IMR-90 (cell line): Measurements from ENCODE around the gene CARF. TPM values are rescaled to one million over a fixed set of nuclear protein-coding genes. Genes with fewer than 3 reads are reported as not detected.

ENCODE experiments used
- ATAC-seq: fragments of 200-7000 bp; cut with Tn5 transposase; 2 replicates; pipeline ENCODE4 v1.9.1; 2020; ENCODE audit warnings: low read depth, mild to moderate bottlenecking, moderate library complexity
- BruUV-seq: library from RNA; stranded (reverse); fragments of 400-500 nt; replicated peaks from 2 replicates; lab custom pipeline; 2021; lab: Mats Ljungman, UMichigan
- CTCF ChIA-PET: fragments of 300-600 bp; formaldehyde crosslinking; extraction: SDS; loops from one replicate; lab custom pipeline; 2021; ENCODE audit warnings: antibody characterized with exemption; lab: Yijun Ruan, JAX
- POLR2A ChIA-PET: fragments of 300-600 bp; sonication (Branson Sonifier 250); formaldehyde crosslinking; loops from one replicate; lab custom pipeline; 2022; ENCODE audit warnings: antibody characterized with exemption; ENCODE audit not compliant: unreplicated experiment; lab: Charles Lee
- DNase-seq: peaks from one replicate; pipeline ENCODE4 v3.0.0; 2013
- H2AFZ ChIP-seq: replicated peaks from 2 replicates; pipeline ENCODE3; 2013; ENCODE audit warnings: low read length, mild to moderate bottlenecking; ENCODE audit not compliant: poor library complexity
- H2AK5ac ChIP-seq: 2 replicates; pipeline ENCODE4 v1.6.1; 2013; ENCODE audit warnings: low read depth, low read length, inconsistent platforms
- H2AK9ac ChIP-seq: replicated peaks from 2 replicates; pipeline ENCODE3; 2013; ENCODE audit warnings: mild to moderate bottlenecking, low read depth, low read length, moderate library complexity; ENCODE audit not compliant: poor library complexity
- H2BK120ac ChIP-seq: 2 replicates; pipeline ENCODE4 v1.6.1; 2013; ENCODE audit warnings: low read depth, low read length, inconsistent platforms
- H2BK15ac ChIP-seq: 3 replicates; pipeline ENCODE4 v1.6.1; 2013; ENCODE audit warnings: low read depth, low read length, inconsistent platforms
- H2BK20ac ChIP-seq: 2 replicates; pipeline ENCODE4 v1.6.1; 2013; ENCODE audit warnings: low read depth, mild to moderate bottlenecking, inconsistent platforms, low read length, moderate library complexity
- H2BK5ac ChIP-seq: 2 replicates; pipeline ENCODE4 v1.6.1; 2013; ENCODE audit warnings: mild to moderate bottlenecking, low read depth, low read length, inconsistent platforms; ENCODE audit not compliant: poor library complexity, severe bottlenecking
- H3K14ac ChIP-seq: replicated peaks from 2 replicates; pipeline ENCODE4 v1.6.1; 2013; ENCODE audit warnings: low read depth, low read length, inconsistent platforms
- H3K18ac ChIP-seq: 2 replicates; pipeline ENCODE4 v1.6.1; 2013; ENCODE audit warnings: low read depth, low read length, control low read depth
- H3K23ac ChIP-seq: 2 replicates; pipeline ENCODE4 v1.6.1; 2013; ENCODE audit warnings: low read depth, low read length, inconsistent platforms
- H3K27ac ChIP-seq: 2 replicates; pipeline ENCODE4 v1.5.1; 2013; ENCODE audit warnings: mild to moderate bottlenecking, control low read depth, low read length; ENCODE audit not compliant: insufficient read depth
- H3K27me3 ChIP-seq: 2 replicates; pipeline ENCODE4 v1.6.1; 2013; ENCODE audit warnings: low read length; ENCODE audit not compliant: control insufficient read depth, insufficient read depth
- H3K36me3 ChIP-seq: 2 replicates; pipeline ENCODE4 v1.6.1; 2013; ENCODE audit warnings: low read length, mixed read lengths; ENCODE audit not compliant: control insufficient read depth, insufficient read depth
- H3K4ac ChIP-seq: 2 replicates; pipeline ENCODE4 v1.6.1; 2013; ENCODE audit warnings: low read depth, low read length, inconsistent platforms
- H3K4me1 ChIP-seq: 2 replicates; pipeline ENCODE4 v1.6.1; 2013; ENCODE audit warnings: low read length, mixed read lengths; ENCODE audit not compliant: control insufficient read depth, insufficient read depth
- H3K4me2 ChIP-seq: 2 replicates; pipeline ENCODE4 v1.6.1; 2013; ENCODE audit warnings: low read depth, mild to moderate bottlenecking, control low read depth, low read length, moderate library complexity
- H3K4me3 ChIP-seq: 2 replicates; pipeline ENCODE4 v1.5.1; 2013; ENCODE audit warnings: low read depth, mild to moderate bottlenecking, control low read depth, low read length, moderate library complexity; ENCODE audit not compliant: insufficient read depth
- H3K56ac ChIP-seq: 2 replicates; pipeline ENCODE4 v1.6.1; 2013; ENCODE audit warnings: low read length, inconsistent platforms; ENCODE audit not compliant: insufficient read depth; ENCODE audit errors: extremely low read depth
- H3K79me1 ChIP-seq, 2 experiments: 2 replicates each; pipeline ENCODE4 v1.6.1; 2013; ENCODE audit warnings: low read length in 2 of 2, inconsistent platforms in 1 of 2, low read depth in 1 of 2
- H3K9ac ChIP-seq: 2 replicates; pipeline ENCODE4 v1.6.1; 2013; ENCODE audit warnings: low read depth, low read length, control low read depth
- H3K9me1 ChIP-seq: 2 replicates; pipeline ENCODE4 v1.6.1; 2013; ENCODE audit warnings: low read length, inconsistent platforms; ENCODE audit not compliant: insufficient read depth
- H3K9me3 ChIP-seq: 2 replicates; pipeline ENCODE4 v1.6.1; 2013; ENCODE audit warnings: low read length; ENCODE audit not compliant: control insufficient read depth, insufficient read depth
- H4K20me1 ChIP-seq: 2 replicates; pipeline ENCODE4 v1.6.1; 2013; ENCODE audit warnings: low read length, inconsistent platforms; ENCODE audit not compliant: insufficient read depth
- H4K5ac ChIP-seq: 2 replicates; pipeline ENCODE4 v1.6.1; 2013; ENCODE audit warnings: mild to moderate bottlenecking, low read depth, low read length, control low read depth
- H4K8ac ChIP-seq, 2 experiments: 2 replicates each; pipeline ENCODE4 v1.6.1; 2013; ENCODE audit warnings: low read depth in 2 of 2, low read length in 2 of 2, control low read depth in 1 of 2, inconsistent platforms in 1 of 2
- H4K91ac ChIP-seq: 2 replicates; pipeline ENCODE4 v1.6.1; 2013; ENCODE audit warnings: low read depth, low read length, inconsistent platforms; ENCODE audit not compliant: insufficient read depth
- BHLHE40 ChIP-seq: fragments of 150-350 bp; IDR thresholded peaks from 2 replicates; pipeline ENCODE4 v1.6.1; 2016; ENCODE audit warnings: mild to moderate bottlenecking, low read depth, low read length
- MAFK ChIP-seq: IDR thresholded peaks from 2 replicates; pipeline ENCODE4 v1.6.1; 2012; ENCODE audit warnings: low read depth, low read length, improper control_type of control experiment
- MXI1 ChIP-seq: IDR thresholded peaks from 2 replicates; pipeline ENCODE4 v1.6.1; 2012; ENCODE audit warnings: low read depth, mild to moderate bottlenecking, low read length, moderate library complexity, borderline replicate concordance
- RFX5 ChIP-seq: IDR thresholded peaks from 2 replicates; pipeline ENCODE4 v1.8.0; 2012; ENCODE audit warnings: low read depth, mild to moderate bottlenecking, low read length, moderate library complexity
- WGBS, 2 experiments: methylation state at CpG; one replicate each; pipeline versions ENCODE4 v1.1.5 to v1.1.7; 2013; ENCODE audit warnings: missing lambda C conversion rate in 2 of 2; ENCODE audit not compliant: insufficient read length in 1 of 2; ENCODE audit errors: extremely low coverage in 2 of 2; 5-methylcytosine and 5-hydroxymethylcytosine counted together
- dilution Hi-C: fragments of 300-500 bp; cut with HindIII; formaldehyde crosslinking; loops from one replicate; pipeline ENCODE4 v1.14.3; 2018; ENCODE audit warnings: low sequenced_read_pairs; ENCODE audit not compliant: unreplicated experiment
- in situ Hi-C: fragments of 300-500 bp; cut with MboI; formaldehyde crosslinking; loops from 3 replicates; pipeline ENCODE4 v1.14.3; 2019; ENCODE audit warnings: low sequenced_read_pairs, inconsistent platforms, mixed read lengths
- intact Hi-C: fragments of 100-400 bp; cut with micrococcal nuclease; formaldehyde crosslinking; loops from 2 replicates; pipeline ENCODE4 v1.10.0; 2022
- polyA plus RNA-seq, 3 experiments: library from polyadenylated mRNA; depleted of rRNA; stranded (reverse); fragments of >200 nt; gene quantifications; 2 replicates each; pipeline ENCODE4 v1.2.3, GENCODE V29; 2012; ENCODE audit warnings: low replicate concordance in 1 of 3
- total RNA-seq: library from RNA; depleted of rRNA; stranded (reverse); fragments of >200 nt; gene quantifications from 2 replicates; pipeline ENCODE4 v1.2.3, GENCODE V29; 2012
- TF ChIP-seq, protein P1 (sequence below): conservative IDR thresholded peaks from 2 replicates; pipeline ENCODE4 v1.5.1; 2012; ENCODE audit warnings: mild to moderate bottlenecking, low read depth, low read length, improper control_type of control experiment
- TF ChIP-seq, protein P2 (sequence below): fragments of 150-350 bp; IDR thresholded peaks from 2 replicates; pipeline ENCODE4 v1.6.1; 2017; ENCODE audit warnings: mild to moderate bottlenecking, antibody characterized with exemption, low read length, low read depth

Gene CARF
- total and polyA plus RNA-seq, 2 of the 4 experiments (the other 2 are of a cell fraction) = 2.4 to 5.6 TPM

DNA sequence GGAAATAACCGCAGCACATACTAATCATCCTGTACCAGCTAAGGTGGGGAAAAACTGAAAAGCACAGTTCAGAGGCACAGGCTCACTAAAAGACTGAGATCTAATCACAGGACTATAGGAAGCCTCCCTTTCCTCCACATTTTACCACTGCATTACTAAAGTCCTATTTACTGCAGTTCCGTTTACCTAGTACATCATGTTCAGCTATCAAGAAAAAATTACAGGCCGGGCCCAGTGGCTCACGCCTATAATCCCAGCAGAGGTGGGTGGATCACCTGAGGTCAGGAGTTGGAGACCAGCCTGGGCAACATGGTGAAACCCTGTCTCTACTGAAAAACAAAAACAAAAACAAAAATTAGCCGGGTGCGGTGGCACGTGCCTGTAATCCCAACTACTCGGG is 91.6 kb downstream of the CARF start:
- no peaks in the 10 kb centered on the region; the same call in 1 of the 2 replicates for H3K4me1 ChIP-seq
- no peak overlapping the region for H3K27ac ChIP-seq
- H2AFZ ChIP-seq = no peak overlapping the region
- no peaks in the 10 kb centered on the region for H3K27me3 ChIP-seq
- no peak overlapping the region for H2BK20ac ChIP-seq
- CTCF ChIA-PET = no interaction called here
- no peak overlapping the region for H4K5ac ChIP-seq
- no peaks in the 10 kb centered on the region for H3K36me3 ChIP-seq
- no peak overlapping the region for H3K18ac ChIP-seq
- intact Hi-C loops = no loop called here
- H3K56ac ChIP-seq = no peak overlapping the region
- dilution Hi-C loops = no loop called here
- no peak overlapping the region for H3K4me3 ChIP-seq
- no peak overlapping the region for H4K91ac ChIP-seq
- H3K9me3 ChIP-seq = no peaks in the 10 kb centered on the region
- in situ Hi-C loops = no loop called here
- no peak overlapping the region for H2AK9ac ChIP-seq
- H4K8ac ChIP-seq = no peak overlapping the region
- ATAC-seq = no peak
- no peak overlapping the region for H3K23ac ChIP-seq
- no peak overlapping the region for H3K4ac ChIP-seq
- WGBS, 2 experiments = 96% methylated on average over 5 of the region's 8 CpGs; no CpG with 5 or more reads in 1 of the 2 experiments
- H2BK5ac ChIP-seq = no peak overlapping the region
- no peak overlapping the region for H2BK120ac ChIP-seq
- no peak overlapping the region for H3K14ac ChIP-seq
- DNase-seq = no peak
- H2AK5ac ChIP-seq = no peak overlapping the region
- POLR2A ChIA-PET = no interaction called here
- BruUV-seq = no TSS peak
- TF ChIP-seq BHLHE40 (no peak), RFX5 (no peak), MAFK (no peak), MXI1 (no peak)
- TF ChIP-seq, protein P1, sequence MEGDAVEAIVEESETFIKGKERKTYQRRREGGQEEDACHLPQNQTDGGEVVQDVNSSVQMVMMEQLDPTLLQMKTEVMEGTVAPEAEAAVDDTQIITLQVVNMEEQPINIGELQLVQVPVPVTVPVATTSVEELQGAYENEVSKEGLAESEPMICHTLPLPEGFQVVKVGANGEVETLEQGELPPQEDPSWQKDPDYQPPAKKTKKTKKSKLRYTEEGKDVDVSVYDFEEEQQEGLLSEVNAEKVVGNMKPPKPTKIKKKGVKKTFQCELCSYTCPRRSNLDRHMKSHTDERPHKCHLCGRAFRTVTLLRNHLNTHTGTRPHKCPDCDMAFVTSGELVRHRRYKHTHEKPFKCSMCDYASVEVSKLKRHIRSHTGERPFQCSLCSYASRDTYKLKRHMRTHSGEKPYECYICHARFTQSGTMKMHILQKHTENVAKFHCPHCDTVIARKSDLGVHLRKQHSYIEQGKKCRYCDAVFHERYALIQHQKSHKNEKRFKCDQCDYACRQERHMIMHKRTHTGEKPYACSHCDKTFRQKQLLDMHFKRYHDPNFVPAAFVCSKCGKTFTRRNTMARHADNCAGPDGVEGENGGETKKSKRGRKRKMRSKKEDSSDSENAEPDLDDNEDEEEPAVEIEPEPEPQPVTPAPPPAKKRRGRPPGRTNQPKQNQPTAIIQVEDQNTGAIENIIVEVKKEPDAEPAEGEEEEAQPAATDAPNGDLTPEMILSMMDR = no peak
- TF ChIP-seq, protein P2, sequence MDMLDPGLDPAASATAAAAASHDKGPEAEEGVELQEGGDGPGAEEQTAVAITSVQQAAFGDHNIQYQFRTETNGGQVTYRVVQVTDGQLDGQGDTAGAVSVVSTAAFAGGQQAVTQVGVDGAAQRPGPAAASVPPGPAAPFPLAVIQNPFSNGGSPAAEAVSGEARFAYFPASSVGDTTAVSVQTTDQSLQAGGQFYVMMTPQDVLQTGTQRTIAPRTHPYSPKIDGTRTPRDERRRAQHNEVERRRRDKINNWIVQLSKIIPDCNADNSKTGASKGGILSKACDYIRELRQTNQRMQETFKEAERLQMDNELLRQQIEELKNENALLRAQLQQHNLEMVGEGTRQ = no peak
- H3K79me1 ChIP-seq = no peaks in the 10 kb centered on the region
- no peak overlapping the region for H3K9ac ChIP-seq
- no peaks in the 10 kb centered on the region for H3K9me1 ChIP-seq
- H3K4me2 ChIP-seq = no peak overlapping the region
- H2BK15ac ChIP-seq = no peak overlapping the region
- no peaks in the 10 kb centered on the region for H4K20me1 ChIP-seq
